GM23248 (cell line): ENCODE data around the gene CRLF2. TPM values are rescaled to one million over a fixed set of nuclear protein-coding genes. Genes with fewer than 3 reads are reported as not detected.
"Not testable (repeated sequence)": the region's sequence is repeated elsewhere in the genome, so short reads cannot be mapped to it uniquely, and the experiment has no call there.

ENCODE experiments used
- DNase-seq: peaks from one replicate; pipeline ENCODE4 v3.0.0-alpha.2; 2015
- H2AFZ ChIP-seq: fragments of 200-600 bp; sonication (generic); 2 replicates; pipeline ENCODE4 v1.6.1; 2016; ENCODE audit warnings: antibody characterized with exemption
- H3F3A ChIP-seq: fragments of 200-600 bp; sonication (generic); 2 replicates; pipeline ENCODE4 v1.6.1; 2016; ENCODE audit warnings: mild to moderate bottlenecking, antibody characterized with exemption, mixed run types; ENCODE audit not compliant: insufficient read depth
- H3K27ac ChIP-seq: fragments of 200-600 bp; sonication (generic); 2 replicates; pipeline ENCODE4 v1.5.1; 2016; ENCODE audit warnings: mild to moderate bottlenecking
- H3K27me3 ChIP-seq: fragments of 200-600 bp; sonication (generic); replicated peaks from 2 replicates; pipeline ENCODE4 v1.6.1; 2016; ENCODE audit warnings: mild to moderate bottlenecking; ENCODE audit not compliant: insufficient read depth
- H3K36me3 ChIP-seq: fragments of 200-600 bp; sonication (generic); 2 replicates; pipeline ENCODE4 v1.6.1; 2016; ENCODE audit warnings: low read depth, mild to moderate bottlenecking
- H3K4me1 ChIP-seq: fragments of 200-600 bp; sonication (generic); 2 replicates; pipeline ENCODE4 v1.6.1; 2016; ENCODE audit warnings: mild to moderate bottlenecking; ENCODE audit not compliant: insufficient read depth
- H3K4me2 ChIP-seq: fragments of 200-600 bp; sonication (generic); one replicate; pipeline ENCODE4 v1.6.1; 2016; ENCODE audit warnings: mild to moderate bottlenecking; ENCODE audit not compliant: unreplicated experiment
- H3K4me3 ChIP-seq: fragments of 200-600 bp; sonication (generic); 2 replicates; pipeline ENCODE4 v1.5.1; 2016; ENCODE audit warnings: mild to moderate bottlenecking
- H3K79me2 ChIP-seq: fragments of 200-600 bp; sonication (generic); 2 replicates; pipeline ENCODE4 v1.6.1; 2016; ENCODE audit warnings: mild to moderate bottlenecking; ENCODE audit not compliant: insufficient read depth
- H3K9ac ChIP-seq: fragments of 200-600 bp; sonication (generic); 2 replicates; pipeline ENCODE4 v1.6.1; 2016; ENCODE audit warnings: mild to moderate bottlenecking
- H3K9me2 ChIP-seq: fragments of 200-600 bp; sonication (generic); 2 replicates; pipeline ENCODE4 v1.6.1; 2016; ENCODE audit warnings: mixed run types, mild to moderate bottlenecking, moderate library complexity; ENCODE audit not compliant: insufficient read depth
- H3K9me3 ChIP-seq: fragments of 200-600 bp; sonication (generic); one replicate; pipeline ENCODE4 v1.6.1; 2017; ENCODE audit warnings: low read depth
- H4K20me1 ChIP-seq: fragments of 200-600 bp; sonication (generic); 2 replicates; pipeline ENCODE4 v1.6.0; 2016; ENCODE audit not compliant: insufficient read depth
- EZH2 ChIP-seq: fragments of 200-600 bp; sonication (generic); IDR thresholded peaks from 2 replicates; pipeline ENCODE4 v1.6.1; 2018; ENCODE audit warnings: antibody characterized with exemption, mild to moderate bottlenecking; ENCODE audit not compliant: insufficient read depth, poor library complexity, severe bottlenecking
- EZH2phosphoT487 ChIP-seq: fragments of 200-600 bp; sonication (generic); IDR thresholded peaks from 2 replicates; pipeline ENCODE4 v1.6.1; 2018; ENCODE audit warnings: antibody characterized with exemption, moderate library complexity, mild to moderate bottlenecking, low read depth; ENCODE audit not compliant: insufficient read depth
- WGBS, 2 experiments: methylation state at CpG; one replicate each; pipeline ENCODE4 v1.1.6; 2015 to 2017; ENCODE audit warnings: low lambda C conversion rate in 2 of 2, low coverage in 1 of 2; ENCODE audit errors: missing lambda C conversion rate in 2 of 2; 5-methylcytosine and 5-hydroxymethylcytosine counted together
- in situ Hi-C: fragments of 300-500 bp; cut with MboI; formaldehyde crosslinking; loops from 2 replicates; pipeline ENCODE4 v1.15.0; 2020
- polyA plus RNA-seq: library from polyadenylated mRNA; unstranded; fragments of >200 nt; fragmentation: Nextera tagmentation; extraction: Ambion mirVana; gene quantifications from 2 replicates; pipeline ENCODE4 v1.2.1, GENCODE V29; 2016
- total RNA-seq: library from RNA; depleted of rRNA; stranded (reverse); fragments of >200 nt; shearing (Covaris generic); gene quantifications from 2 replicates; pipeline ENCODE4 v1.2.3, GENCODE V29; 2014

Gene CRLF2
- total and polyA plus RNA-seq, 2 experiments from 2014 or later = not detected

DNA sequence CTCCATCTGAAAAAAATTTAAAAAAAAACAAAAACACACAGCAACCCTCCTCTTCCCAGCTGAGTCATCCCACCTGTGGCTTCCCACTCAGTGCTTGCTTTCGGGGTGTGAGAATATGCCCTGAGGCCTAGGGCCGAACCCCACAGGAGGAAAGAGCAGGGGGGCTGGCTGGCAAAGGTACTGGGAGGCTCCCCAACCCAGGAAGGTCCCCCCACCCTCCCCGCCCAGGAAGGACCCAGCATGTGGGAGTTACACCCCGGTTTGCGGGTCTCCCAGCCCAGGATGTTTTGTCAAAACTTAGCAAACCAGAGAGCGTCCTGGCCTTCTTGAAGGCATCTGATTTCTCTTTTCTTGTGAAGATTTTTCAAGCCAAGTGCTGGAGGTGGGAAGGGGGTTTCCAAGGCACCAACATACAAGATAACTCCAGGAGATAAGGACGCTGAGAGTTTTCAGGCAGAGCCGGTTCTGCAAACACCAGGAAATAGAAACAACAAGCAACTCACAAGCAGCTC, 30.5 kb upstream of the CRLF2 start:
- H2AFZ ChIP-seq = no peak overlapping the region
- H3K36me3 ChIP-seq = no peaks in the 10 kb centered on the region
- H3K9ac ChIP-seq = no peak overlapping the region
- TF ChIP-seq EZH2phosphoT487 = no peak
- no peak overlapping the region for H3K4me3 ChIP-seq
- no peak overlapping the region for H3K27ac ChIP-seq
- no peaks in the 10 kb centered on the region for H3K79me2 ChIP-seq
- H3K9me2 ChIP-seq = no peaks in the 10 kb centered on the region
- in situ Hi-C loops = no loop called here
- 69 to 72% methylated on average over 7 to 8 of the region's 8 CpGs for WGBS, 2 experiments
- H4K20me1 ChIP-seq = no peaks in the 10 kb centered on the region
- H3K4me1 ChIP-seq = no peaks in the 10 kb centered on the region
- H3K27me3 ChIP-seq = no peaks in the 10 kb centered on the region
- H3F3A ChIP-seq = no peaks in the 10 kb centered on the region
- no peak for DNase-seq
- no peaks in the 10 kb centered on the region for H3K9me3 ChIP-seq
- no peak overlapping the region for H3K4me2 ChIP-seq

DNA sequence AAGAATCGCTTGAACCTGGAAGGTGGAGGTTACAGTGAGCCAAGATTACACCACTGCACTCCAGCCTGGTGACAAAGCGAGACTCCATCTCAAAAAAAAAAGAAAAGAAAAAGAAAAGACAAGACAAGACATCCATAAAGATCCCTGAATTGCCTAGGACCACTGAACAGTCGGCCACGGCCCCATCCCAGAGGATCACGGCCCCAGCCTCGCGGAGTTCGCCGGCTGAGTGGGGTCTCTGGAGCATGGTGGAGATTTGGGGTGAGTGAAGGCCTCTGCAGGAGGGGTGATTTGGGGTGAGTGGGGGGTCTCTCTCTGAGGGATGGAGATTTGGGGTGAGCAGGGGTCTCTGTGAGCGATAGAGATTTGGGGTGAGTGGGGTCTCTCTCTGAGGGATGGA, 28.1 kb upstream of the CRLF2 start:
- in situ Hi-C loops, H3K27ac ChIP-seq: not testable (repeated sequence)

DNA sequence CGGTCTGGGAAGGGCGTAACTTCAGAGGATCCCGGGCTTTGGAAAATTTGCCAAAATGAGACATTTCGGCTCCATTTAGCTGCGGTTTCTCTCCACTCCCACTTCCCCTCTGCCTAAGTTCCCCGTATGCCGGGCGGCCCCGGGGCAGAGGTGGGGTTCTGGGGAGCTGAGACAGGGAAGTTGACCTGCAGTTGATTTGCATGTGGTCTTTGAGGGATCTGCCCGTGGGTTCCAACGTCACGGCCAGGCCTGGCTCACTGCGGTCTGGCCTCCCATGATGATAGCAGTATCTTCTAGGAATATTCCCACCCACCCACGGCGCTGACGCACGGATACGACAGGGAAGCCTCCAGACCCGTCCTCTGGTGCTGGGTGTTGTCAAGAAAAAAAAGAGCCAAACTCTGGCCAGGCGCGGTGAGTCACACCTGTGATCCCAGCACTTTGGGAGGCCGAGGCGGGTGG, 27.3 kb upstream of the CRLF2 start:
- TF ChIP-seq EZH2 (no peak), EZH2phosphoT487 (no peak)
- Histone ChIP-seq H2AFZ (no peak overlapping the region), H3K79me2 (no peaks in the 10 kb centered on the region), H3K9me2 (no peaks in the 10 kb centered on the region), H3K4me2 (no peak overlapping the region), H3K27ac (no peak overlapping the region), H3K9me3 (no peaks in the 10 kb centered on the region), H3F3A (no peaks in the 10 kb centered on the region), H3K4me1 (no peaks in the 10 kb centered on the region), H3K36me3 (no peaks in the 10 kb centered on the region), H3K27me3 (no peaks in the 10 kb centered on the region), H4K20me1 (no peaks in the 10 kb centered on the region), H3K4me3 (no peak overlapping the region), H3K9ac (no peak overlapping the region)
- 82 to 83% methylated on average over 22 to 23 of the region's 23 CpGs for WGBS, 2 experiments
- DNase-seq = no peak
- in situ Hi-C loops = no loop called here

More for the DNA sequence above, 28.1 kb upstream of the CRLF2 start:
- not testable (repeated sequence) for DNase-seq, H3K9ac ChIP-seq, H3K79me2 ChIP-seq, H2AFZ ChIP-seq, H3F3A ChIP-seq, H3K36me3 ChIP-seq, H3K9me2 ChIP-seq, H3K4me1 ChIP-seq, H3K9me3 ChIP-seq, H3K4me2 ChIP-seq, H3K27me3 ChIP-seq, H4K20me1 ChIP-seq, H3K4me3 ChIP-seq
- WGBS, 2 experiments = 79 to 80% methylated on average over 8 to 9 of the region's 10 CpGs

DNA sequence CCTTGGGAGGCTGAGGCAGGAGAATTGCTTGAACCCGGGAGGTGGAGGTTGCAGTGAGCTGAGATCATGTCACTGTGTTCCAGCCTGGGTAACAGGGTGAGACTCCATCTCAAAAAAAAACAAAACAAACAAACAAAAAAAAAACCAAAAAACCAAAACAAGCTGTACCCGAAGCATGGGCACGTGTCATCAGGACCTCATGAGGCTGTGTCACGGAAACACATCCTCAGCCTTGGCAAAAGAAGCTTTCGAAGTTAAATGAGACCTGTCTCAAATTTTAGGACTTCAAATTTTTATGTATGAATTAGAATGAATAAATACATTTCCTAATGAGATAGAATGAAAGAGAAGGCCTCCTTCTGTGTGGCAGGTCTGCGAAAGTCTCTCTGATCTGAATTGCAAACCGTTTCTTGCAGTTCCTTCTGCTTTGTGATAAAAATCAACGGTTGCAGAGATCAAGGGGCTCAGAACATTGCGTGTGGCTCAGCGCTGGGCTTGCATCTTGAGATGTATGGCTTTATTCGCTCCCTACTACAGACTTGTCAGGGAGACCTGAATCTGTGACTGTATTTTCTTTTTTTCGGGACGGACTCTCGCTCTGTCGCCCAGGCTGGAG, 19.5 kb upstream of the CRLF2 start:
- 34 to 38% methylated on average over 15 of the region's 15 CpGs for WGBS, 2 experiments
- Histone ChIP-seq H3K9ac (no peak overlapping the region), H3K27me3 (no peaks in the 10 kb centered on the region), H3K36me3 (no peaks in the 10 kb centered on the region), H3K4me1 (no peaks in the 10 kb centered on the region), H3K4me2 (no peak overlapping the region), H3K27ac (no peak overlapping the region), H4K20me1 (no peaks in the 10 kb centered on the region), H3F3A (no peaks in the 10 kb centered on the region), H2AFZ (no peak overlapping the region), H3K9me2 (no peaks in the 10 kb centered on the region), H3K9me3 (no peaks in the 10 kb centered on the region), H3K79me2 (no peaks in the 10 kb centered on the region), H3K4me3 (no peak overlapping the region)
- DNase-seq = no peak
- TF ChIP-seq EZH2 (no peak), EZH2phosphoT487 (no peak)
- in situ Hi-C loops = no loop called here

DNA sequence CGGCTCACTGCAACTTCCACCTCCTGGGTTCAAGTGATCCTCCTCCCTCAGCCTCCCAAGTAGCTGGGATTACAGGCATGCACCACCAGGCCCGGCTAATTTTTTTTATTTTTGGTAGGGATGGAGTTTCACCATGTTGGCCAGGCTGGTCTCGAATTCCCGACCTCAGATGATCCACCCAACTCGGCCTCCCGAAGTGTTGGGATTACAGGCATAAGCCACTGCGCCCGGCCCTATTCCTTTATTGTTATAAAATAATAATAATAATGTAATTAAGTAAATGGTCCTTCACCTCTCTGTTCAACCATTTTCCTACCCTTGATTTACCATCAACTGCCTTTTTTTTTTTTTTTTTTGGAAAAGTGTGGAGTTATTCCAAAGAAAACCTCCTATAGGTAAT, 15.7 kb upstream of the CRLF2 start:
- H4K20me1 ChIP-seq, in situ Hi-C loops, H3K27ac ChIP-seq, H3K9me2 ChIP-seq, H3K27me3 ChIP-seq, H3K9ac ChIP-seq, H3F3A ChIP-seq, H3K9me3 ChIP-seq, H3K4me1 ChIP-seq, H2AFZ ChIP-seq, H3K79me2 ChIP-seq, H3K4me2 ChIP-seq, DNase-seq, H3K36me3 ChIP-seq, H3K4me3 ChIP-seq: not testable (repeated sequence)
- WGBS, 2 experiments = 38 to 46% methylated on average over 8 of the region's 8 CpGs
